Embryonic facial prominence (tissue), 1 donor: ENCODE measurements around the gene NT5DC1.

ENCODE experiments used
- DNase-seq: peaks from one replicate; pipeline ENCODE4 v3.0.0-alpha.2; 2016; ENCODE audit errors: extremely low spot score

Gene NT5DC1

GRCh38 chr6:116136933-116137340 lies 36.3 kb downstream of the NT5DC1 start:
- no peak for DNase-seq

DNA sequence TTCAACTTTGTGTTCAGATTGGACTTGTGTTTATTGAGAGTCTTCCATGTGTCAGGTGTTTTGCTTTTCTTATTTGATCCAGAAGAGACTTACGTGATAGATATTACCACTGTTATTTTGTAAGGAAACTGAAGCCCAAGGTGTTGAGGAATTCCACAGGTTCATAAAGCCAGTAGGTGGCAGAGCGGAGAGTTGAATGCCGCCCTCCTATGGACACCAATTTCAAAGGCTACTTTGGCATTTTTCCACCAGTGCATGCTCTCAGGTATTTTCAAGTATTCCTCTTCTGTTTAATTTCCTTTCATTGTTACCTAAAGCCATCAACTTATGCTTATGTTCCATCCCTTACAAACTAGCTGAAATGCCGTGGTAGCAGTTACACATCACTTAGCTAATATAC lies 39.3 kb downstream of the NT5DC1 start:
- no peak for DNase-seq

DNA sequence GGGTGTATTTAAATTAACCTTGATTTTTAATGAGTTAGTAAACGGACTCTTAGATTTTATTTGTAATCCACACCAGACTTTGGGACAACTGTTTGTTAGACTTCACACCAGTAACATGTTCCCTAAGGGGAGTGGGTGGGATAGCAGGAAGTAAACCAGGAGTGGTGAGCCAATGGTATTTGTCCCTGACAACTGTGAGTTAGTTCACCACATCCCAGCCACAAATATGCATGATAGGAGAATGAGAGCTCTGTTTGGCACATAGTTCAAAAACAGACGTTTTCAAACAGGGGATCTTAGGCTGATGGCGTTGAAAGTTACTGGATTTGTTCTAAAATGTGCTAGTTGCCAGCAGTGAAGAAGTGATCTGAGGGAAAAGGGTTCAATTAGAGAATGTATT lies 44.0 kb downstream of the NT5DC1 start:
- DNase-seq = peak; percentile 15

DNA sequence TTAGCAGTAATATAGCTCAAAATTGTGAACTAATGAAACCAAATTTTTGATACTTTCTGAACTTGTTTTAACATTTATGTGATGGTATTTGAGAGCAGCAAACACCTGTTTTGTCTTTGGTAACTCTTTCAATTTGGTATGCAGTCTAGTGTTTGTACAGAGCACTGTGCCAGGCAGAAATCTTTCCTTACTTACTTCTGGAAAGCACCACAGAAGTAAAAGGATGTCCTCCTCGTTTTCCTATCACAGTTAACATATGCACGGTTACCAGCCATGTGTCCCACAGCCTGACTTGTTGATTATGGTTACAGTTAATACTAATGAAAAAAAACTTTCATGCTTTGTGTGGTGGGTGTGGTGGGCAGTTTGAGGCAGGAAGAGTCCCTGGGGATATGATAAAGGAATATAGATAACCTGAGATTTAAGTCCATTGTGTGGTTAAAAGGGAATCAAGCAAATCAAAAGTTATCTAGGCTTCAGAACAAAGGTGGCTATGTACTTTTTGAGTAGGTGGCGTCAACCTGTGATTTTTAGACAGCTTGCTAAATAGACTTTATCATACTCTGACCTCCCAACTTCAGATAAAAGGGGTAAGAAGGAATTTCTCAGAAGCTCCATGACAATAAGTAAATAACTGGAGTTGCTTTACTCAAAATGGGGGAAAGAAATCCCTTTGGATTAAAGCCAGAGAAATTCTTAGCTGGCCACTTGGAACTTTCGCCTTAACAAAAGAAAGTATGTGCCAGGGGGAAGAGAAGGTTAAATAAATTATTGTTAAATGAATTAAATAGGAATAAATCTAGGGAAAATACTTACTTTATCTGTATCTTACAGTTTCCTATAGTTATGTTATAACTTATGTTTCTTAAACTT lies 45.4 kb downstream of the NT5DC1 start:
- no peak for DNase-seq

DNA sequence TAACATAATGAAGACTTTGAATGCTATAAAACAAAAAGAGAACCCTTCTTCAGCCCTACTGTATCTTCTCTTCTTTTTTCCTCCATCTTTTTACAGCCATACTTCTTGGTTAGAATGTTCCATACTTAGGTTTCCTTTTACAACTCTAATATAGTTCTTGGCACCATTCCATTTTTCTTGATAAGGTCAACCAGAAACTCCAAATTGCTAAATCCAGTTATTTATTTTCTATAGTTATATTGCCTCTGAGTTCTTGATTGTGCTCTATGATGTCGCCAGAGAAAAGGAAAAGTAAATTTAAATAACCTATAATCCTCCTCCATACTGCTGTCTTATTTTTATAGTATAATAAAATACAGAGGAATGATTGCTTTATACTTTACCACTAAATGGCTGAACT lies 52.0 kb downstream of the NT5DC1 start:
- no peak for DNase-seq

DNA sequence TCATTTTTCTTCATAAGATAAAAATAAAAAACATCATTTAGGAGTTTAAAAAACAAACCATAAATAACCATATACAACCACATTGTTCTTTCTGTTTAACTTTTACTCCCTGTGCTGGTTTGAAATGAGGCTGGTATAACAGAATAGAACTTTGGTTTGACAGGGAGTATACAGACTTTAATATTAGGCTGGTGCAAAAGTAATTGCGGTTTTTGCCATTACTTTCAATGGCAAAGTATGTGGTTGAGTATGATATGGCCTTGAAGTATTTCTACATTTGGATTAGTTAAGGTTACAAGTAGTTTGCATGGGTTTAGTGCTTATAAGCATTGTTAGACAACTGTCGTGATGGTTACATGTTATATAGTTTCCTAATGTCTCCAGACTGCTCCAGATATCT lies 54.2 kb downstream of the NT5DC1 start:
- no peak for DNase-seq

GRCh38 chr6:116156405-116157326 lies 56.0 kb downstream of the NT5DC1 start:
- DNase-seq = no peak

DNA sequence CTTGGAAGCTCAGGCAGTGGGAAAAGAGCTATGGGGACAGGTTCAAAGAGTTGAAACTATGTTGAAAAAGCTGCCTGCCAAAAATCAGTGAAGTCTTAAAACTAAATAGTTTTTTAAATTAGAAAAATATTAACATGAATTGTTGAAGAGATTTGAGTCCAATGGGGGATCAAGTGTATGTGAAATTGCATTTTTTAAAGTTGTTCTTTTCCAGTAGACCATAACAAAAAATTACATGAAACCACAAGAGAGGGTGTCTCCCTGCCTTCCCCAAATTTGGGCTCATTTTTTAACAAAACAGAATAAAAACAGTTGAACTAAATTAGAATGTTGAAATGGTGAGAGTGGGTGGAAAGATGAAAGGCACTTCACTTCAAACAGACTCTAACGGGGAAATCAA lies 56.7 kb downstream of the NT5DC1 start:
- DNase-seq = no peak

GRCh38 chr6:116158641-116159040 lies 58.0 kb downstream of the NT5DC1 start:
- no peak for DNase-seq

DNA sequence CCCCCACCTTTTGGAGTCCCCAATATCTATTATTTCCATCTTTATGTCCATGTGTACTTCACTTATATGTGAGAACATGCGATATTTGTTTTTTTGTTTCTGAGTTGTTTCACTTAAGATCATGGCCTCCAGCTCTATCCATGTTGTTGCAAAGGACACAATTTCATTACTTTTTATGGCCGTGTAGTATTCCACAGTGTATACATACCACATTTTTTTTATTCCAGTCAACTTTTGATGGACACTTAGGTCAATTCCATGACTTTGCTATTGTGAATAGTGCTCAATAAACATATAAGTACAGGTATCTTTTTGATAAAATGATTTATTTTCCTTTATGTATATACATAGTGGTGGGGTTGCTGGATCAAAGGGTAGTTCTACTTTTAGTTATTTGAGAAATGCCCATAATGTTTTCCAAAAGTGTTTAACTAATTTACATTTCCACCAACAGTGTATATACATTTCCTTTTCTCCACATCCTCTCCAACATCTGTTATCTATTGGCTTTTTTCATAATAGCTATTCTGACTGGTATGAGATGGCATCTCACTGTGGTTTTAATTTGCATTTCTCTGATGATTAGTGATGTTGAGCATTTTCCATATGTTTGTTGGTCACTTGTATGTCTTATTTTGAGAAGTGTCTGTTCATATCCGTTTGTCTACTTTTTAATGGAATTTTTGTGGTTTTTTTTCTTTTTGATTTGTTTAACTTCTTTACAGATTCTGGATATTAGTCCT lies 59.3 kb downstream of the NT5DC1 start:
- no peak for DNase-seq

DNA sequence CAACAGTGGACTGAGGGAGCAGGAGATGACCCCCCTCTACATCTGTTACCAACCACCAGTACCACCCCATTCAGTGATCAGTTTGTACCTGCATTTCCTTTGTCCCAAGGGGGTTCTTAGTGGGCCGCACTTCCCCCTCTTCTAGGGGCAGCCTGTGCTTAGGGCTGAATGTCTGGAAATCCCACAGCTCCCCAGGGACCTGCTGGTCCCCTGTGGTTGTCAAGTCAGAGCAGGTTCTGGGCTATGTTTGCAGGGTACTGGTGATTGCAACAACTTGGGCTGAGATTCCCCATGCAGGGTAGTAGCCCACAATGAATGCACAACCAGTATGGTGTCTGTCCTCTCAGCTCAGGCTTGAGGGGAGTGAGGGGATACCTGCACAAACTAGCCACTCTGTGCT lies 64.9 kb downstream of the NT5DC1 start:
- no peak for DNase-seq

DNA sequence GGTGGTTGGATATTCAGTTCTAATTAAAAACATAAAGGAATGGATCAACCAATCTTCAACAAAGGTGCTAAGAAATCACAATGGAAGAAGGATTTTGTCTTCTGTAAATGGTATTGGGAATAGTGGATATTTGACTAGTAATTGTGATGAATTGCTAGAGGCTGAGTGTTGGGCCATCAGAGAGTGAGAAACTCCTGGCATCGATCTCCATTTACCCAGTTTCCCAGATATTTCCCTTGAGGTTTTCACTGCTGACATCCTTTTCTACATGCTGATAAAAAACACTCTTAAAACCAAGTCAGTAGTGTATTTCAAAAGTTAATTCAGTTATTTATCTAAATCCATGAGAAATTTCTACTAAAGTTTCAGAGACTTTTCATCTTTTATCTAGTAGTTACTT lies 65.7 kb downstream of the NT5DC1 start:
- DNase-seq = no peak

DNA sequence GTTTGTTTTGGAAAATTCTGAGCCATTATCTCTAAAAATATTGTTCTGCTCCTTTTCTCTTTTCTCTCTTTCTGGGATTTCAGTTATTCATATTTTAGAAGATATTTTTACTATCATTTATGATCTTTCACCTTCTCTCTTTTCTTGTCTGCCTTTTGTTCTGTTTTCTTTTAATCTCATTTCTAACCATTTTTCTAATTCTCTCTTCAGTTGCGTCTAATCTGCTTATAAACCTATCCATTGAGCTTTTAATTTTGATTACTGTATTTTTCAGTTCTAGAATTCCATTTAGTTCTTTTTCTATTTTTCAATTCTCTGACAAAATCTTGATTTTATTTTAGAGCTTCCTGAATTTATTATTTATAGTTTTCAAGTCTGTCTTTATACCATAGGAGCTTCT lies 67.5 kb downstream of the NT5DC1 start:
- DNase-seq = no peak

GRCh38 chr6:116169880-116170279 lies 69.2 kb downstream of the NT5DC1 start:
- DNase-seq = no peak

GRCh38 chr6:116170358-116171057 lies 69.9 kb downstream of the NT5DC1 start:
- DNase-seq = no peak

- DNase-seq = no peak
These were observed 73.3 kb downstream of the NT5DC1 start for GRCh38 chr6:116173928-116174327.

GRCh38 chr6:116175344-116175743 lies 74.7 kb downstream of the NT5DC1 start:
- no peak for DNase-seq

- DNase-seq = no peak
These were observed 75.9 kb downstream of the NT5DC1 start for GRCh38 chr6:116176596-116176995.

GRCh38 chr6:116180375-116180774 lies 79.7 kb downstream of the NT5DC1 start:
- no peak for DNase-seq

- DNase-seq = no peak
These were observed 88.8 kb downstream of the NT5DC1 start for GRCh38 chr6:116189472-116189871.

GRCh38 chr6:116190550-116190949 lies 89.9 kb downstream of the NT5DC1 start:
- DNase-seq = no peak
